K562 (cell line): ENCODE measurements around the gene HOXD9. TPM values are rescaled to one million over a fixed set of nuclear protein-coding genes. Genes with fewer than 3 reads are reported as not detected.

Experiments
- ATAC-seq: fragments of 200-7000 bp; cut with Tn5 transposase; 3 replicates; pipeline ENCODE4 v1.9.1; 2020; ENCODE audit warnings: moderate library complexity
- BruUV-seq: library from RNA; stranded (reverse); fragments of 400-500 nt; replicated peaks from 2 replicates; lab custom pipeline; 2021; lab: Mats Ljungman, UMichigan
- CTCF ChIA-PET: fragments of 300-600 bp; formaldehyde crosslinking; extraction: SDS; loops from one replicate; lab custom pipeline; 2021; ENCODE audit warnings: low intra/inter-chr PET ratio; lab: Yijun Ruan, JAX
- POLR2A ChIA-PET: fragments of 300-600, 350-650 bp; sonication (Branson Sonifier 250); formaldehyde crosslinking; extraction: SDS; loops from one replicate; lab custom pipeline; 2021; ENCODE audit warnings: antibody characterized with exemption, inconsistent platforms; lab: Yijun Ruan, JAX
- DNase-seq, 4 experiments: peaks; one replicate each; pipeline versions ENCODE4 v3.0.0 to v3.0.0-alpha.2; 2011 to 2018; ENCODE audit warnings: low spot score in 3 of 4, mixed read lengths in 3 of 4; ENCODE audit errors: extremely low read depth in 1 of 4
- FAIRE-seq: peaks from 2 replicates; lab custom pipeline; 2011; peaks lifted over from hg19 to GRCh38; lab: Jason Lieb, UNC
- H2AFZ ChIP-seq: 2 replicates; pipeline ENCODE4 v1.6.0; 2011; ENCODE audit warnings: low read depth, low read length, control low read depth, inconsistent platforms
- H3K27ac ChIP-seq: fragments of 200-600 bp; 3 replicates; pipeline ENCODE4 v1.8.0; 2011; ENCODE audit warnings: low read depth, mild to moderate bottlenecking, control low read depth, inconsistent platforms, low read length, moderate library complexity, mixed read lengths; ENCODE audit errors: extremely low read depth
- H3K27me3 ChIP-seq, 2 experiments: fragments of 300-600 bp in 1 of 2; 2 replicates in 1 of 2; 3 replicates in 1 of 2; pipeline versions ENCODE4 v1.6.0 to v1.8.0; 2011; ENCODE audit warnings: inconsistent platforms in 2 of 2, low read length in 2 of 2, mild to moderate bottlenecking in 1 of 2, mixed read lengths in 1 of 2, moderate library complexity in 1 of 2; ENCODE audit not compliant: control insufficient read depth in 2 of 2, insufficient read depth in 2 of 2
- H3K36me3 ChIP-seq: fragments of 300-600 bp; 3 replicates; pipeline ENCODE4 v1.8.0; 2011; ENCODE audit warnings: mild to moderate bottlenecking, low read length, inconsistent platforms; ENCODE audit not compliant: control insufficient read depth, insufficient read depth
- H3K4me1 ChIP-seq, 2 experiments: fragments of 200-600 bp in 1 of 2; replicated peaks in 1 of 2; 2 replicates in 1 of 2; 3 replicates in 1 of 2; pipeline versions ENCODE4 v1.5.1 to v1.8.0; 2011; ENCODE audit warnings: inconsistent platforms in 2 of 2, low read length in 2 of 2, mild to moderate bottlenecking in 1 of 2, mixed read lengths in 1 of 2, moderate library complexity in 1 of 2; ENCODE audit not compliant: control insufficient read depth in 2 of 2, insufficient read depth in 2 of 2
- H3K4me2 ChIP-seq: 2 replicates; pipeline ENCODE4 v1.6.1; 2011; ENCODE audit warnings: low read length, control low read depth, inconsistent platforms, mixed read lengths; ENCODE audit not compliant: insufficient read depth
- H3K4me3 ChIP-seq: fragments of 200-600 bp; sonication (generic), shearing (Covaris generic); 2 replicates; pipeline ENCODE4 v1.5.1; 2016; ENCODE audit warnings: control low read depth, inconsistent platforms
- H3K79me2 ChIP-seq: fragments of 200-600 bp; 3 replicates; pipeline ENCODE4 v1.8.0; 2011; ENCODE audit warnings: low read length, inconsistent platforms; ENCODE audit not compliant: control insufficient read depth, insufficient read depth
- H3K9ac ChIP-seq, 2 experiments: 2 replicates each; pipeline versions ENCODE4 v1.6.0 to v1.6.1; 2011; ENCODE audit warnings: low read depth in 2 of 2, low read length in 2 of 2, control low read depth in 1 of 2, inconsistent platforms in 1 of 2, mild to moderate bottlenecking in 1 of 2, mixed read lengths in 1 of 2; ENCODE audit not compliant: insufficient read depth in 1 of 2
- H3K9me1 ChIP-seq: one replicate; pipeline ENCODE4 v1.6.0; 2011; ENCODE audit warnings: inconsistent platforms, mild to moderate bottlenecking, low read length, moderate library complexity; ENCODE audit not compliant: control insufficient read depth, insufficient read depth
- H3K9me3 ChIP-seq: replicated peaks from 2 replicates; pipeline ENCODE4 v1.5.1; 2011; ENCODE audit warnings: low read depth, low read length, inconsistent platforms; ENCODE audit not compliant: control insufficient read depth, insufficient read depth
- H4K20me1 ChIP-seq: replicated peaks from 2 replicates; pipeline ENCODE4 v1.6.1; 2011; ENCODE audit warnings: low read length, inconsistent platforms, mixed read lengths; ENCODE audit not compliant: control insufficient read depth, insufficient read depth
- ARID1B ChIP-seq: fragments of 450-650 bp; IDR thresholded peaks from 2 replicates; pipeline ENCODE4 v1.6.1; 2016; ENCODE audit warnings: antibody characterized with exemption, mild to moderate bottlenecking, inconsistent platforms
- CBX8 ChIP-seq: fragments of 200-600 bp; sonication (generic); IDR thresholded peaks from 2 replicates; pipeline ENCODE4 v1.6.1; 2012; ENCODE audit warnings: borderline replicate concordance, mixed run types, low read depth, mild to moderate bottlenecking, moderate library complexity, mixed read lengths, low read length, control low read depth, inconsistent platforms; ENCODE audit not compliant: poor library complexity, severe bottlenecking; ENCODE audit errors: extremely low read depth
- CHD2 ChIP-seq: IDR thresholded peaks from 2 replicates; pipeline ENCODE4 v1.6.1; 2011; ENCODE audit warnings: low read depth, low read length
- HEY1 ChIP-seq: fragments of 250-450 bp; sonication (Bioruptor Pico); IDR thresholded peaks from 2 replicates; pipeline ENCODE4 v1.5.0; 2020; ENCODE audit warnings: mild to moderate bottlenecking, moderate library complexity, borderline replicate concordance
- HNRNPUL1 ChIP-seq: fragments of 200-400 bp; formaldehyde crosslinking; IDR thresholded peaks from 2 replicates; pipeline ENCODE4 v1.6.1; 2017; ENCODE audit warnings: low read length
- PCBP1 ChIP-seq: fragments of 200-400 bp; formaldehyde crosslinking; IDR thresholded peaks from 2 replicates; pipeline ENCODE4 v1.6.1; 2018; ENCODE audit warnings: mild to moderate bottlenecking, low read depth, low read length; ENCODE audit not compliant: poor library complexity, severe bottlenecking
- POLR2H ChIP-seq: IDR thresholded peaks from 2 replicates; pipeline ENCODE4 v1.6.1; 2016; ENCODE audit warnings: missing genetic modification characterization, low read depth, mild to moderate bottlenecking, control low read depth, missing compliant biosample characterization, moderate library complexity
- PURB ChIP-seq: sonication (generic); formaldehyde crosslinking; IDR thresholded peaks from 2 replicates; pipeline ENCODE4 v1.9.0; 2021; ENCODE audit warnings: low read depth, mild to moderate bottlenecking, missing genetic modification reagents
- SIN3A ChIP-seq, 2 experiments: fragments of 150-350 bp in 1 of 2; IDR thresholded peaks; 2 replicates each; pipeline ENCODE4 v1.6.1; 2011 to 2016; ENCODE audit warnings: borderline replicate concordance in 2 of 2, low read depth in 2 of 2, low read length in 2 of 2, mild to moderate bottlenecking in 2 of 2, moderate library complexity in 2 of 2; ENCODE audit not compliant: control insufficient read depth in 1 of 2
- TARDBP ChIP-seq: fragments of 450-650 bp; IDR thresholded peaks from 2 replicates; pipeline ENCODE4 v1.6.1; 2016
- ZNF224 ChIP-seq: sonication (generic); formaldehyde crosslinking; IDR thresholded peaks from 2 replicates; pipeline ENCODE4 v1.8.0; 2022; ENCODE audit warnings: mild to moderate bottlenecking, missing genetic modification reagents
- ZZZ3 ChIP-seq: fragments of 450-650 bp; IDR thresholded peaks from 2 replicates; pipeline ENCODE4 v1.6.1; 2016; ENCODE audit warnings: antibody characterized with exemption, mild to moderate bottlenecking, moderate library complexity
- WGBS: fragments of 100-300 bp; shearing (Covaris generic); methylation state at CpG from one replicate; pipeline ENCODE4 v1.1.6; 2016; ENCODE audit warnings: low coverage, mixed read lengths; ENCODE audit not compliant: insufficient coverage; ENCODE audit errors: missing lambda C conversion rate; 5-methylcytosine and 5-hydroxymethylcytosine counted together
- in situ Hi-C: fragments of 300-500 bp; cut with MboI; formaldehyde crosslinking; loops from 4 replicates; pipeline ENCODE4 v1.15.0; 2018; ENCODE audit warnings: inconsistent platforms, mixed read lengths
- intact Hi-C: fragments of 100-400 bp; cut with micrococcal nuclease; formaldehyde crosslinking; loops from 2 replicates; pipeline ENCODE4 v1.14.2; 2022
- polyA plus RNA-seq, 8 experiments: library from polyadenylated mRNA; depleted of rRNA in 4 of 8; stranded (reverse) in 5 of 8; unstranded in 3 of 8; fragments of >200 nt; fragmentation: Nextera tagmentation in 2 of 8; fragmentation: Illumina TruSeq in 1 of 8; extraction: Ambion mirVana in 2 of 8; extraction: Trizol in 1 of 8; gene quantifications; 2 replicates each; pipeline versions ENCODE4 v1.2.1 to v1.2.3, GENCODE V29; 2011 to 2014; ENCODE audit warnings: inconsistent platforms in 1 of 8, missing spikeins in 1 of 8
- total RNA-seq, 7 experiments: library from RNA; depleted of rRNA in 6 of 7; stranded (reverse); fragments of >200 nt in 6 of 7; fragmentation: Illumina TruSeq in 2 of 7; extraction: Trizol in 2 of 7; gene quantifications; 2 replicates each; pipeline versions ENCODE4 v1.2.1 to v1.2.3, GENCODE V29; 2011 to 2021; ENCODE audit warnings: low replicate concordance in 1 of 7

The HOXD9 gene
- total and polyA plus RNA-seq, 9 of the 15 experiments (the other 6 are each of a cell fraction or from before 2014, with no cell fraction given), result not detected

DNA sequence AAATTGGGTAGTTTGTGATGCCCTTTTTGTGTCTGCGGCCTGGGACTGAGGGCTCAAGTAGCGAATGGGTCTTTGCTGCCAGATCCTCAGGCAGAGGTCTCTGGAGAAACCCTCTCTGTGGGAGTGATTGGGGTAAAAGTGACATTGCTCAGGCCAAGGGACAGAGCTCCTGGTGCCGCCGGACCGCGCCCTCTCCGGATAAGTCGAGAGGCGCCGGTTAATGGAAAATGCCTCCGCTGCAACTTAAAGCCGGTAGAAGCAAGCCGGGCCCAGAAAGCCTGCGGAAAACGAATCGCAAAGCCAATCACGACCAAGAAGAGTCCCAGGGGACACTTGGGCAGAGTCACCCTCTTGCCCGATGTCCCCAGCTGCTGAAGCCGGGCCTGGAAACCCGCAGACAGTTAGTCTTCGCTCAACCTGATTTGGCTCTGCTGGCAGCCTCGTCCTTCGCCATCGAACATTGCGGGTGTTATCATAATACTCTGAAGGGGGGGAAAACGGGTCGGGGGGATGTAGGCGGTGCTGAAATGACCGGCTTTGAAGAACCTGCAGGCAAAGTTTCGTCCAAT lies 23.3 kb upstream of the HOXD9 start:
- H3K4me1 ChIP-seq, result peaks cover 8 to 25% of the 10 kb centered on the region in 2 experiments
- intact Hi-C loops, result loop anchor here (5.0 kb wide), 4 partner anchors 222 to 1352 kb away; no protein-coding TSS in a partner anchor
- no peak overlapping the region for H3K9ac ChIP-seq
- DNase-seq, result no peak
- H3K27ac ChIP-seq, result no peak overlapping the region
- no peak overlapping the region for H3K4me3 ChIP-seq
- no peak for FAIRE-seq
- H3K79me2 ChIP-seq, result no peaks in the 10 kb centered on the region
- no peaks in the 10 kb centered on the region for H3K9me1 ChIP-seq
- ChIA-PET CTCF (no interaction called here), POLR2A (no interaction called here)
- H3K9me3 ChIP-seq, result no peaks in the 10 kb centered on the region
- peaks cover 77 to 82% of the 10 kb centered on the region in 2 experiments for H3K27me3 ChIP-seq
- TF ChIP-seq SIN3A (IDR thresholded peaks at IDR 0.05; ENCODE audit: borderline replicate concordance in 2 of 2, control insufficient read depth in 1 of 2, low read depth in 2 of 2, low read length in 2 of 2) (no peak), ZZZ3 (no peak), ARID1B (no peak), HNRNPUL1 (no peak), PCBP1 (no peak), POLR2H (no peak), HEY1 (CRISPR knock-in tag) (no peak), CHD2 (no peak), PURB (CRISPR knock-in tag) (no peak), TARDBP (no peak), CBX8 (no peak), ZNF224 (CRISPR knock-in tag) (no peak)
- no TSS peak for BruUV-seq
- no peak for ATAC-seq
- in situ Hi-C loops, result loop anchor here (5.0 to 25.0 kb wide), 2 partner anchors 737 to 1062 kb away; no protein-coding TSS in a partner anchor
- peaks cover 14% of the 10 kb centered on the region; the same call in 1 of the 2 replicates for H4K20me1 ChIP-seq
- no peak overlapping the region for H2AFZ ChIP-seq
- WGBS, result 33% methylated on average over 30 of the region's 30 CpGs
- H3K36me3 ChIP-seq, result no peaks in the 10 kb centered on the region
- no peak overlapping the region for H3K4me2 ChIP-seq
